HepG2 (cell line): ENCODE data around the gene CXCR4.

ENCODE experiments used
- CTCF ChIP-seq: sonication (generic); formaldehyde crosslinking; IDR thresholded peaks from 2 replicates; pipeline ENCODE4 v1.5.0; 2020; ENCODE audit warnings: mild to moderate bottlenecking, missing genetic modification reagents, moderate library complexity
- DMAP1 ChIP-seq: IDR thresholded peaks from 2 replicates; pipeline ENCODE4 v1.6.1; 2016
- DZIP1 ChIP-seq: sonication (generic); formaldehyde crosslinking; IDR thresholded peaks from 2 replicates; pipeline ENCODE4 v1.5.0; 2020; ENCODE audit warnings: mild to moderate bottlenecking, missing genetic modification reagents
- MAZ ChIP-seq, 2 experiments: sonication (generic) in 1 of 2; formaldehyde crosslinking in 1 of 2; IDR thresholded peaks; 2 replicates each; pipeline versions ENCODE4 v1.5.0 to v1.6.1; 2012 to 2020; ENCODE audit warnings: low read depth in 2 of 2, mild to moderate bottlenecking in 2 of 2, borderline replicate concordance in 1 of 2, improper control_type of control experiment in 1 of 2, low read length in 1 of 2, missing genetic modification reagents in 1 of 2, moderate library complexity in 1 of 2
- MNT ChIP-seq: fragments of 450-650 bp; IDR thresholded peaks from 2 replicates; pipeline ENCODE4 v1.6.1; 2016
- POLR2A ChIP-seq, 2 experiments: IDR thresholded peaks; 2 replicates each; pipeline ENCODE4 v1.6.1; 2011; ENCODE audit warnings: low read depth in 2 of 2, low read length in 2 of 2, mild to moderate bottlenecking in 1 of 2, moderate library complexity in 1 of 2; ENCODE audit not compliant: insufficient read depth in 1 of 2
- RBAK ChIP-seq: sonication (generic); formaldehyde crosslinking; IDR thresholded peaks from 2 replicates; pipeline ENCODE4 v1.5.1; 2020; ENCODE audit warnings: mild to moderate bottlenecking, missing genetic modification reagents
- REST ChIP-seq, 2 experiments: IDR thresholded peaks; 2 replicates each; pipeline ENCODE4 v1.6.1; 2011 to 2012; ENCODE audit warnings: low read length in 2 of 2, borderline replicate concordance in 1 of 2, low read depth in 1 of 2, mild to moderate bottlenecking in 1 of 2, moderate library complexity in 1 of 2
- SETDB1 ChIP-seq: sonication (generic); formaldehyde crosslinking; IDR thresholded peaks from 2 replicates; pipeline ENCODE4 v1.5.1; 2020; ENCODE audit warnings: missing genetic modification reagents, mild to moderate bottlenecking, borderline replicate concordance
- SMC3 ChIP-seq: IDR thresholded peaks from 2 replicates; pipeline ENCODE4 v1.6.1; 2011; ENCODE audit warnings: low read length, improper control_type of control experiment
- SP140L ChIP-seq: sonication (generic); formaldehyde crosslinking; IDR thresholded peaks from 2 replicates; pipeline ENCODE4 v1.4.0; 2020; ENCODE audit warnings: missing genetic modification reagents, borderline replicate concordance
- TP53 ChIP-seq: sonication (generic); formaldehyde crosslinking; conservative IDR thresholded peaks from 2 replicates; pipeline ENCODE4 v1.4.0; 2020; ENCODE audit warnings: missing genetic modification reagents
- ZBTB49 ChIP-seq: sonication (generic); formaldehyde crosslinking; IDR thresholded peaks from 2 replicates; pipeline ENCODE4 v1.4.0; 2020; ENCODE audit warnings: missing genetic modification reagents, borderline replicate concordance
- ZNF331 ChIP-seq: sonication (generic); formaldehyde crosslinking; IDR thresholded peaks from 2 replicates; pipeline ENCODE4 v1.4.0; 2020; ENCODE audit warnings: missing genetic modification reagents

GRCh38 chr2:136110526-136110925 lies 7.4 kb downstream of the CXCR4 start:
- TF ChIP-seq DMAP1 (CRISPR knock-in tag) (no peak), ZNF331 (CRISPR knock-in tag) (no peak), MAZ (IDR thresholded peaks at IDR 0.05; ENCODE audit: borderline replicate concordance, low read depth, low read length) (no peak), MAZ (CRISPR knock-in tag; IDR thresholded peaks at IDR 0.05; ENCODE audit: low read depth) (no peak), SMC3 (no peak), TP53 (CRISPR knock-in tag) (no peak), REST (IDR thresholded peaks at IDR 0.05; ENCODE audit: borderline replicate concordance in 1 of 2, low read depth in 1 of 2, low read length in 2 of 2) (no peak), ZBTB49 (CRISPR knock-in tag) (no peak), CTCF (CRISPR knock-in tag) (no peak), SP140L (CRISPR knock-in tag) (no peak), DZIP1 (CRISPR knock-in tag) (no peak), RBAK (CRISPR knock-in tag) (no peak), MNT (no peak), SETDB1 (CRISPR knock-in tag) (no peak), POLR2A (IDR thresholded peaks at IDR 0.05; ENCODE audit: insufficient read depth in 1 of 2, low read depth in 2 of 2, low read length in 2 of 2) (no peak)
